GM21381 (cell line): ENCODE data around the gene KMT2B.
"Not testable (repeated sequence)": the region's sequence is repeated elsewhere in the genome, so short reads cannot be mapped to it uniquely, and the experiment has no call there.

Source experiments
- ATAC-seq: cut with Tn5 transposase; IDR thresholded peaks from one replicate; pipeline ENCODE4 v1.9.1; 2021; ENCODE audit warnings: mild to moderate bottlenecking, moderate library complexity; ENCODE audit not compliant: unreplicated experiment

Gene KMT2B, protein sequence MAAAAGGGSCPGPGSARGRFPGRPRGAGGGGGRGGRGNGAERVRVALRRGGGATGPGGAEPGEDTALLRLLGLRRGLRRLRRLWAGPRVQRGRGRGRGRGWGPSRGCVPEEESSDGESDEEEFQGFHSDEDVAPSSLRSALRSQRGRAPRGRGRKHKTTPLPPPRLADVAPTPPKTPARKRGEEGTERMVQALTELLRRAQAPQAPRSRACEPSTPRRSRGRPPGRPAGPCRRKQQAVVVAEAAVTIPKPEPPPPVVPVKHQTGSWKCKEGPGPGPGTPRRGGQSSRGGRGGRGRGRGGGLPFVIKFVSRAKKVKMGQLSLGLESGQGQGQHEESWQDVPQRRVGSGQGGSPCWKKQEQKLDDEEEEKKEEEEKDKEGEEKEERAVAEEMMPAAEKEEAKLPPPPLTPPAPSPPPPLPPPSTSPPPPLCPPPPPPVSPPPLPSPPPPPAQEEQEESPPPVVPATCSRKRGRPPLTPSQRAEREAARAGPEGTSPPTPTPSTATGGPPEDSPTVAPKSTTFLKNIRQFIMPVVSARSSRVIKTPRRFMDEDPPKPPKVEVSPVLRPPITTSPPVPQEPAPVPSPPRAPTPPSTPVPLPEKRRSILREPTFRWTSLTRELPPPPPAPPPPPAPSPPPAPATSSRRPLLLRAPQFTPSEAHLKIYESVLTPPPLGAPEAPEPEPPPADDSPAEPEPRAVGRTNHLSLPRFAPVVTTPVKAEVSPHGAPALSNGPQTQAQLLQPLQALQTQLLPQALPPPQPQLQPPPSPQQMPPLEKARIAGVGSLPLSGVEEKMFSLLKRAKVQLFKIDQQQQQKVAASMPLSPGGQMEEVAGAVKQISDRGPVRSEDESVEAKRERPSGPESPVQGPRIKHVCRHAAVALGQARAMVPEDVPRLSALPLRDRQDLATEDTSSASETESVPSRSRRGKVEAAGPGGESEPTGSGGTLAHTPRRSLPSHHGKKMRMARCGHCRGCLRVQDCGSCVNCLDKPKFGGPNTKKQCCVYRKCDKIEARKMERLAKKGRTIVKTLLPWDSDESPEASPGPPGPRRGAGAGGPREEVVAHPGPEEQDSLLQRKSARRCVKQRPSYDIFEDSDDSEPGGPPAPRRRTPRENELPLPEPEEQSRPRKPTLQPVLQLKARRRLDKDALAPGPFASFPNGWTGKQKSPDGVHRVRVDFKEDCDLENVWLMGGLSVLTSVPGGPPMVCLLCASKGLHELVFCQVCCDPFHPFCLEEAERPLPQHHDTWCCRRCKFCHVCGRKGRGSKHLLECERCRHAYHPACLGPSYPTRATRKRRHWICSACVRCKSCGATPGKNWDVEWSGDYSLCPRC (N-terminal part only)

DNA sequence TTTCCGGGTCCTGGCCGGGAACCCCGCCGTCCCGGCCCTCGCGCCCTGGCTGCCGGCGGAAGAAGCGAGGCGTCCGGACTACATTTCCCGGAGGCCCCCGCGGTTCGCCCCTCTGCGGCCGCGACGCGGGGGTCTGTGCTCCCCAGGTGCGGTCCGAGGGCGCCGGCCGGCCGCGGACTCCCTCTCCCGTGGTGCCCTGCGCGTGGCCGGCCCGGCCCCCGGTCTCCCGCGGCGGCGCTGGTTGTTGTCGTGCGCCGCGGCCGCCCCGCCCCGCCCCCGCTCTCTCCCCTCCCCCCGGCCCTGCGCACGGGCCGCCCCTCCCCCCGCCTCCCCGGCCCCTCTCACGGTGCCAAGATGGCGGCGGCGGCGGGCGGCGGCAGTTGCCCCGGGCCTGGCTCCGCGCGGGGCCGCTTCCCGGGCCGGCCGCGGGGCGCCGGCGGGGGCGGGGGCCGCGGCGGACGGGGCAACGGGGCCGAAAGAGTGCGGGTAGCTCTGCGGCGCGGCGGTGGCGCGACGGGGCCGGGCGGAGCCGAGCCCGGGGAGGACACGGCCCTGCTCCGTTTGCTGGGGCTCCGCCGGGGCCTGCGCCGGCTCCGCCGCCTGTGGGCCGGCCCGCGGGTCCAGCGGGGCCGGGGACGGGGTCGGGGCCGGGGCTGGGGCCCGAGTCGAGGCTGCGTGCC is at the start of gene KMT2B:
Gene KMT2B, plus strand, starts transcription at position 339 of the 680 bp plus-strand sequence. Its CDS starts 16 bp downstream, at position 355.
- ATAC-seq = no peak

DNA sequence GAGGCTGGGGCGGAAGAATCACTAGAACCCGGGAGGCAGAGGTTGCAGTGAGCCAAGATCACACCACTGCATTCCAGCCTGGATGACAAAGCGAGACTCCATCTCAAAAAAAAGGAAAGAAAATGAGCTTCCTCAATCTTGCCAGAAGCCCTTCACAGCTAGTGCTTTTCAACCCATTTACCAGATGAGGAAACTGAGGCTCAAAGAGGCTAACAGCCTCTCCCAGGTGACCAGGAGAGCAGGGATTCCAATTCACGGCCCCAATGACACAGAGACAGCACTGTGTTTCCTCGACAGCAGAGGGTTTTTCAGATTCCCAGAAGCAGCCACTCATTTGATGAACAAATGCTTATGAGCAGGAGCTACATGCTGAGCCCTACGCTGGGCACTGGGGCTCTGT is 48.2 kb upstream of the KMT2B start:
- ATAC-seq = no peak

DNA sequence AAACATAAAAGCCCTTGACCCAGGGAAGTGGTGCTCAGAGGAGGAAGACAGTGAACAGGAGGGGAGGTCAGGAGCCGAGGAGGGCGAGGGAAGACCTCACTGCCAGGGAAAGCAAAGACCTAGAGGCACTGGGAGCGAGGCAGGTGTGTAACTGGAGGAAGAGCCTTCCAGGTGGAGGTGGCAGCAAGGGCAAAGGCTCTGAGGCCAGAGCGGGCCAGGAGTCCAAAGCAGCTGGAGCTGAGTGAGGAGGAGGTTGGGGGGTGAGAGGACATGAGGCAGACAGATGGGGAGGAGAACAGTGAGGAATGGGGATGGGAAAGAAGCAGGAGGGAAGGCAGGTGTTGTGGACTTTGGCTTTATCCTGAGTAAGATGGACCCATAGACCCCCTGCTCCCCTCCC is 47.8 kb upstream of the KMT2B start:
- ATAC-seq = no peak

DNA sequence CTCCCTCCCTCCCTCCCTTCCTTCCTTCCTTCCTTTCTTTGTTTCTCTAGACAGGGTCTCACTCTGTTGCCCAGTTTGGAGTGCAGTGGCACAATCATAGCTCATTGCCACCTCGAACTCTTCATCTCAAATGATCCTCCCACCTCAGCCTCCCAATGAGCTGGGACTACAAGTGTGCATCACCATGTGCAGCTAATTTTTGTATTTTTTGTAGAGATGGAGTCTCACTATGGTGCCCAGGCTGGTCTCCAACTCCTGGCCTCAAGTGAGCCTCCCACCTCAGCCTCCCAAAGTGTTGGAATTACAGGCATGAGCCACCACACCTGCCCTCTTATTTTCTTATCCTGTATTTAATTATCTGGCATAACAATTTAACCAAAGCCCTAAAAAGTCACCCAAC is 47.1 kb upstream of the KMT2B start:
- ATAC-seq = no peak

DNA sequence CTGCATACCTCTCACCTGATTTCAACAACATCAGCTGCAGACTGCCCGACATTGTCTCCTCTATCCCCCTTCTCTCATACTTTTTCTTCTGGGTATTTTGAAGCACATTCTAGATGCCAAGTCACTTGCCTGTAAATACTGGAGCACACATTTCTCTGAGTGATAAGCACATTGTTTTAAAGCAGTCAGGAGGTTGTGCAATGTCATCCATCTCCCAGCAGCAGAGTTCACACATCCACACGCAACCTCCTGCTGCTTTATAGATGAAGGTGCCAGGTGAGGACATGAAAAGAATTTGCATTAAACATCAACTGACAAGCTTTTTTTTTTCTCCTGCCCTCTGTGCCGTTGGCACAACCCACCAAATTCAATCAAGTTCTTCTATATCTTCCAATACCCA is 46.0 kb upstream of the KMT2B start:
- ATAC-seq = no peak

DNA sequence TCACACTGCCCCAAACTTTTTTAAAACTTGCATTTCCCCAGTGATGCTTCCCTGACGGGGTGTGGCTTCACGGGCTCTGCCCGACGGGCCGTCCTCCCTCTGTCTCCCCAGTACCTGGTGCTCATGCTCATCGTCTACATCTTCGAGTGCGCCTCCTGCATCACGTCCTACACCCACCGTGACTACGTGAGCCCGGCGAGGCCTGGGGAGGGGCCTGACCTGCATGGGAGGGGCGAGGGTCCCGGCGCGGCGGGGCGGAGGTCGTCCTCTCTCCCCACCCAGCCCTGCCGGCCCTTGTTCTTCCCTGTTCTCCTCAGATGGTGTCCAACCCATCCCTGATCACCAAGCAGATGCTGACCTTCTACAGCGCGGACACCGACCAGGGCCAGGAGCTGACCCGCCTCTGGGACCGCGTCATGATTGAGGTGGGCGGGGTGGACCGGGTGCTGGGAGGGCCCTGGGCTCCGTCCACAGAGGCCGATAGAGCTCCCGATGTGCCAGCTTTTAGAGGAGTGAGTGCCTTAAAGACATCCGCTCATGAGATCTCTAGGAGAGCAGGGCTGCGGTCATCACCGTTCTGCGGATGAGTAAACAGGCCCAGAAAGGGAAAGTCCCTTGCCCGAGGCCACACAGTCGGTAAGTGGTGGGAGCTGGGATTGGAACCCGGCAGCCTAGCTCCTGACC is 44.5 kb upstream of the KMT2B start:
- no peak for ATAC-seq

DNA sequence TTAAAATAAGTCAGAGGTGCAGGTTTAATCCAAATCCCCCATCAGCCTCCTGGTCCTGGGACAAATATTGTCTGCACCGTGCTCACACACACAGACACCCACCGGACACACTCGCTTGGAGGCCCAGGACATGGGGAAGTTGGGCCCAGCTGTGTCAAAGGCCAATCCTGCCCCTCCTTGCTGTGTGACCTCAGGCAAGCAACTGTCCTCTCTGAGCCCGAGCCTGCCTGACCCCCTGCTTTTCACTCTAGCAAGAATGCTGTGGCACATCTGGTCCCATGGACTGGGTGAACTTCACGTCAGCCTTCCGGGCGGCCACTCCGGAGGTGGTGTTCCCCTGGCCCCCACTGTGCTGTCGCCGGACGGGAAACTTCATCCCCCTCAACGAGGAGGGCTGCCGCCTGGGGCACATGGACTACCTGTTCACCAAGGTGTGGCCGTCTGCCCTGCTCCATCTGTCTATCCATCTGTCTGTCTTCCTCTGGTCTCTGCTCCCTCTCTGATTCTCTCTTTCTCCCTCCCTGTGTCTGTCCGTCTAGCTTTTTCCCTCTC is 42.1 kb upstream of the KMT2B start:
- no peak for ATAC-seq

DNA sequence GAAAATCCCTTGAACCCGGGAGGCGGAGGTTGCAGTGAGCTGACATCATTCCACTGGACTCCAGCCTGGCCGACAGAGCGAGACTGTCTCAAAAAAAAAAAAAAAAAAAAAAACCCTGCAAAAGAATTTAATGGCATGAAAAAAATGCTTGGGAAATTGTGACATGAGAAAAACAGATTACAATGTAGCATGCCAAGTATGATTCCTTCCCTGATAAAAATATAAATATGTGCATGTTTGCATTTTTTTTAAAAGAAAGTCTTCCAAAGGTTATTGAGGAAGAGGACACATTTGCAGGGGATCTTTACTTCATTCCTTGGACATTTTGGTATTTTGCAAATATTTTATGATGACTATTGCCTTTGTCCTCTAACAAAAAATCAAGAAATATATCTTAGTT is 28.0 kb upstream of the KMT2B start:
- ATAC-seq = no peak

DNA sequence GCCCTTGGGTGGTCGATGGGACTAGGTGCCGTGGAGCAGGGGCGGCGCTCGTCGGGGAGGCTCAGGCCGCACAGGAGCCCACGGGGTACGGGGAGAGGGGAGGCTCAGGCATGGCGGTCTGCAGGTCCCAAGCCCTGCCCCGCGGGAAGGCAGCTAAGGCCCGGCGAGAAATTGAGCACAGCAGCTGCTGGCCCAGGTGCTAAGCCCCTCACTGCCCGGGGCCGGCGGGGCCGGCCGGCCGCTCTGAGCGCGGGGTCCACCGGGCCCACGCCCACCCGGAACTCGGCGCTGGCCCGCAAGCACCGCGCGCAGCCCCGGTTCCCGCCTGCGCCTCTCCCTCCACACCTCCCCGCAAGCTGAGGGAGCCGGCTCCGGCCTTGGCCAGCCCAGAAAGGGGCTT is 26.7 kb upstream of the KMT2B start:
- not testable (repeated sequence) for ATAC-seq

DNA sequence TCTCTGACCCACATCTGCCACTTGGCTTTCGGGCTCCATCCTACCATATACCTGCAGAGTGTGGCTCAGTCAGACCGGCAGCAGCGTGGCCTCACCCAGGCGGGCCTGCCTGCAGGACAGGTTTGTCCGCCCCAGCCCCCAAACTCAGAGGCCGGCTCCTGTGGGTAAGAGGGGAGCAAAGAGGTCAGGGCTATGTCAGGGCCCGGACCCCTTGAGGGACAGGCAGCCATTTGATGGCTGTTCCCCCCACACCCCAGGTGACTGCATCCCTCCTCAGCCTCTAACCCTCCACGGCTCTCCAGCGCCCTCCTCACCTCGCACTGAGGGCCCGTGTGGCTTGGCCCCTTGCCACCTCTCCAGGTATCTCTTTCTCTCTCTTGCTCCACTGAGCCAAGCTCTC is 25.8 kb upstream of the KMT2B start:
- ATAC-seq = no peak

DNA sequence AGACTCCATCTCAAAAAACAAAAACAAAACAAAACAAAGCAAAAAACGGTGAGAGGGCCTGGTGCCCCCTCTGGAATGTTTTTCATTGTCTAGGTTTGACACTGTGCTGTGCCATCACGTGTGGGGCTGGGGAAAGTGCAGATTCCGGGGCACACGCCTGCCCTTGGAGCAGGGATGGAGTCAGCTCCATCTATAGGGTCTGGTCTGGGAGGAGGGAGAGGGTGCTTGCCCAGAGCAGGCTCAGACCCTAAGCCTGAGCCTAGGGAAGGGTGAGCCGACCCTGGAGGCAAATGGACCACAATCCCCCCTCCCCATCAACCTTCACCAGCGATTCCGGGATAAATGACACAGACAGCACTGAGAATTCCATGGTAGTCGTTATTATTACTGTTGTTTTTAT is 24.4 kb upstream of the KMT2B start:
- ATAC-seq = peak; percentile 11

DNA sequence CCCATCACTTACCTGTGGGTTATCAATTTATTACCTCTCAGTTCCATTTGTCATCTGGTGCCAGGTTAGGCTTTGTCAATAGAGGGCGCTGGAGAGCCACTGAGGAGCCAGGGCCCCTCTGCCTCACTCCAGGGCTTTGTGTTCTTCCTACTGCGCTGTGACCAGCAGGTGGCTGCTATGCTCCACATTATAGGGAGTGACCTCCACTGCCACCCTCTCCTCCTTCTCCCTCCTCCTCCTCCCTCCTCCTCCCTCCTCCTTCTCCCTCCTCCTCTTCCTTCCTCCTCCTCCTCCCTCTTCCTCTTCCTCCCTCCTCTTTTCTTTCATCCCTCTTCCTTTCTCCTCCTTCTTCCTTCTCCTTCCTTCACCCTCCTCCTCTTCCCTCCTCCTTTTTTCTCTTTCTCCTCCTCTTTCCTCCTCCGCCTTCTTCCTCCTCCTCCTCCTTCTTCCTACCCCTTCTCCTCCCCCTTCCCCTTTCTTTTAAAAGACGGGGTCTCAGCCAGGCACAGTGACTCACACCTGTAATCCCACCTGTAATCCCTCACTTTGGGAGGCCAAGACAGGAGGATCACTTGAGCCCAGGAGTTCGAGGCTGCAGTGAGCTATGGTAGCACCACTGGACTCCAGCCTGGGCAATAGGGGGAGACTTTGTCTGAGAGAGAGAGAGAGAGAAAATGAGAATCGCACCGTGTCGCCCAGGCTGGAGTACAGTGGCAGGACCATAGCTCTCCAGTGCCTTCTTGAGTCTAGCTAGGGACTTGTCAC is 23.8 kb upstream of the KMT2B start:
- peak; percentile 71 for ATAC-seq

DNA sequence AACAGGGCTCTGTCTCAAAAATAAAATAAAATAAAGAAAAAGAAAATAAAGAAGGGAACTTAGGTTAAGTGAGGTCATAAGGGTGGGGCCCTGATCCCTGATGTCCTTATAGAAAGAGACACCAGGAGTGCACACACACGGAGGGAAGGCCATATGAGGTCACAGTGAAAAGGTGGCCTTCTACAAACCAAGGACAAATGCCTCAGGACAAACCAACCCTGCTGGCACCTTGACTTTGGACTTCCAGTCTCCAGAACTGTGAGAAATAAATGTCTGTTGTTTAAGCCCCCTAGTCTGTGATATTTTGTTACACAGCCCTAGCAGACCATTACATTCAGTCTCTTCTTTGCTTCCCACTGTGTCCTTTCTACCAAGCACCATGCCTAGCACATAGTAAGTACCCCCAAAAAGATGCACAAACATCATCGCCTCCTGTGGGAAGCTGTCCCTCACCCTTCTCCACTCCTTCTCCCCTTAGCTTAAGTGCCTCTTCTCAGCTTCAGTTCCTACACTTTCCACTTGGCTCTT is 21.8 kb upstream of the KMT2B start:
- no peak for ATAC-seq

DNA sequence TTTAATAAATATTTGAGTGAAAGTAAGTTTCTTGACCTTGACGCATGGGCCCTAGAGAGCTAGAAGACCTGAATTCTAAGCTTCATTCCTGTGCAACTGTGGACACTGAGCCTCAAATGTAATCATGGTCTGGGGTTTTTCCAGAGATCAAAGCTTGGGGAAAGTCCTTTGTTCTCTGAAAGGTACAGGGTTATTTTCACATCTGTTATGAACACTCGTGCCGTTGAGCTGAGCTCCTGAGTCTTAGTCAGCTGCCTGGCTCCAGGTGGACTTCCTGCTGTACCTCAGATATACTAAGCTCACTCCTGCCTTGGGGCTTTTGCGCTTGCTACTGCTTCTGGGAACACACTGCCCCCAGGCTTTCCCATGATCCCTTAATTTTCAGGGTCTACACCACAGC is 21.0 kb upstream of the KMT2B start:
- ATAC-seq = no peak

DNA sequence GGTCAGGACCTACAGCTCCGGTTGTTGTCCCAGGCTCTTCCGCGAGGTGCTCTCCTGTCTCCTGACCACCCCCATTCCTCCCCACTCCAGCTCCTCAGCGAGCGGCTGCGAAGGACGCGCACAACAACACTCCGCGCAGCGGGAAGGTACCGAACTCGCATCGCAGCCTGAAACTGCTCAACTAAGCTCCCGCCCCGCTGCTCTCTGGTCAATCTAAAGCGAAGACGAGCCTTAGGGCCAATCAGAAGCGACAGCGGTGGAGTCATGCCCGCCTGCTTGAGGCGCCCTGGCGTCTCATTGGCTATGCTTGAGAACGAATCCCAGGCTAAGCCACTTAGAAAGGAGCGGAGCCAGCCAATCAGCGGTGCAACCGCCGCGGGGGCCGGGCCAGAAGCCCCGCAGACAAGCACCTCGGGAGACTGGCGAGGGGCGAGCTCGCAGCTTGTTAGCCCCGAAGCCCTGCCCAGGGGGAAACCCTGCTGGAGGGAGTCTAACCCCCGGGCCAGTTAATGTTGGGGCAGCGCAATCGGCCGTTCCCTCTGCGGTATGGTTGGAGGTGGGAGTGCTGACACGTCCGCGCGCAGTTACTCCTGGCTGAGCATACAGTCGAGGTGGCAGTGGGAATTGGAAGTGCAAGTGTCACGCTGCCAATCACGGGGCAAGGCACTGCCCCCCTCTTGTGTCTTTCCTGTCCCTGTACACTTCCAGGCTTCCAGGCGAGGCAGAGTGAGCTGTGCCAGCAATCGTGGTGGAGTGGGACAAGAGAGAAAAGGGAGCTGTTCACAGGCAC is 15.4 kb upstream of the KMT2B start:
- peak; percentile 96 for ATAC-seq

DNA sequence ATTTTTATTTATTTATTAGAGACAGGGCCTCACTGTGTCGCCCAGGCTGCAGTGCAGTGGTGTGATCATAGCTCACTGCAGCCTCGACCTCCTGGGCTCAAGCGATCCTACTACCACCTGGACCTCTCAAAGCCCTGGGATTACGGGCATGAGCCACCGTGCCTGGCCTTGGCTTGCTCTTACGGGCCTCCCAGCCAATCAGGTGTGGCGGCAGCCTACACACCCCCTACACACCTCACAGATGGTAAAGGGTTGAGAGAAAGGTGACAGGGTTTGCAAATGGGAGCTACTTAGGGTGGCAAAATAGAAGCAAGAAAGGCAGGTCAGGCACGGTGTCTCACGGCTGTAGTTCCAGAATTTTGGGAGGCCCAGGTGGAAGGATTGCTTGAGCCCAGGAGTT is 14.5 kb upstream of the KMT2B start:
- no peak for ATAC-seq

DNA sequence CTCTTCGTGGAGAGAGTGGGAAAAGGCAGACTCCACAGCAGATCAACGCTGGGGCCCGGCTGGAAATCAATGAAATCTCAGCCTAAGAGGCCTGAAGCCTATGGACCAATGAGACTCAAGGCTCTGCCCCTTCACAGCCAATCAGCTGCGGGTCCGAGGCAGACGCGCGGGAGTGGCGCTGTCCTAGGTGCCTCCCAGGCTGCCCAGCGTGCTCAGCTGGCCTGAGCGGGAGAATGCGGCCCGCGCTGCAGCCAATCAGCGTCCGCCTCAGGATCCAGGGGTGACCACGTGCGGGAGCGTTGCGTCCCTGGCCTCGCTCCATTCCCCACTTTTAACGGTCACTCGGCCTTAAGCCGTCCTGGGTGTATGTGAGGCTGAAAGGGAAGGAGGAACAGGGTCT is 13.6 kb upstream of the KMT2B start, which contains the start of gene ZBTB32:
Gene ZBTB32, plus strand, starts transcription at position 341 of the 400 bp plus-strand sequence. CDS start 10,069 bp downstream, outside the sequence.
- ATAC-seq = no peak

DNA sequence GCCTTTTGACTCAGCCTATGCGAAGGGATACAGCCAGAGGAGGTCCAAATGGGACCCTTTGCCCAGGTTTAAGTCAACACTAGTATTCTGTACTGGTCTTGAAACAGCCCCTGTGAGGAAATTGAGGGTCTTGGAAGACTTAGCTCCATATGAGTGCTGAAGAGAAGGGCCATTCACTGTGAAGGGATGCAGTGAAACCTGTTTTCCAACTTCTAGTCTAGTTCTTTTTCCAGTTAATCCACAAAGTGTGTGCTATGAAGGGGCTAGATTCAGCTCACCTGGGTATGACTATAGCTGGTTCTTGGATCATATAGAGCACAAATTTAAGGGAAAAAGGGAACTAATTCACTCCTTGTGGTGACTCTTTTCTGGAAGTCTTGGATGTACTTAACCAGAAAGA is 9.4 kb upstream of the KMT2B start:
- no peak for ATAC-seq
